ENCODE data around the gene ABTB2.

Gene ABTB2

GRCh38 chr11:34155057-34155756 is 202.6 kb downstream of the ABTB2 start:
- ATAC-seq (no peak), DNase-seq (no peak)
- no peaks in the 10 kb centered on the region for H3K9me3 Mint-ChIP-seq
- peaks cover 9% of the 10 kb centered on the region for H3K36me3 Mint-ChIP-seq (ENCODE audit: low read depth)
- H3K4me1 Mint-ChIP-seq = peaks cover 30% of the 10 kb centered on the region
- no peaks in the 10 kb centered on the region for H3K27me3 Mint-ChIP-seq
- no peak overlapping the region for H3K27ac Mint-ChIP-seq
- no peak overlapping the region for H3K4me3 Mint-ChIP-seq

GRCh38 chr11:34154059-34154875 is 203.5 kb downstream of the ABTB2 start:
- Mint-ChIP-seq H3K36me3 (ENCODE audit: low read depth) (peaks cover 8% of the 10 kb centered on the region), H3K27me3 (no peaks in the 10 kb centered on the region), H3K4me3 (no peak overlapping the region), H3K9me3 (no peaks in the 10 kb centered on the region), H3K27ac (no peak overlapping the region), H3K4me1 (peaks cover 23% of the 10 kb centered on the region)
- ATAC-seq (no peak), DNase-seq (no peak)

- H3K27me3 Mint-ChIP-seq = no peaks in the 10 kb centered on the region
- H3K4me1 Mint-ChIP-seq = peaks cover 10% of the 10 kb centered on the region
- no peak for DNase-seq
- ATAC-seq = no peak
- H3K9me3 Mint-ChIP-seq = no peaks in the 10 kb centered on the region
- H3K36me3 Mint-ChIP-seq (ENCODE audit: low read depth) = peaks cover 15% of the 10 kb centered on the region
- H3K27ac Mint-ChIP-seq = no peak overlapping the region
- H3K4me3 Mint-ChIP-seq = no peak overlapping the region
These were observed 205.6 kb downstream of the ABTB2 start for GRCh38 chr11:34151916-34152845.

- peaks cover 22% of the 10 kb centered on the region for H3K36me3 Mint-ChIP-seq (ENCODE audit: low read depth)
- no peaks in the 10 kb centered on the region for H3K27me3 Mint-ChIP-seq
- no peaks in the 10 kb centered on the region for H3K9me3 Mint-ChIP-seq
- no peak for DNase-seq
- no peak overlapping the region for H3K27ac Mint-ChIP-seq
- H3K4me3 Mint-ChIP-seq = no peak overlapping the region
- no peak for ATAC-seq
- peaks cover 10% of the 10 kb centered on the region for H3K4me1 Mint-ChIP-seq
These were observed 206.6 kb downstream of the ABTB2 start for GRCh38 chr11:34151166-34151565.

- Mint-ChIP-seq H3K27ac (no peak overlapping the region), H3K4me3 (no peak overlapping the region), H3K27me3 (no peaks in the 10 kb centered on the region), H3K9me3 (no peaks in the 10 kb centered on the region), H3K36me3 (ENCODE audit: low read depth) (peaks cover 27% of the 10 kb centered on the region), H3K4me1 (peaks cover 10% of the 10 kb centered on the region)
- no peak for DNase-seq
- no peak for ATAC-seq
These were observed 207.2 kb downstream of the ABTB2 start for GRCh38 chr11:34150494-34151151.

GRCh38 chr11:34149786-34150185 is 208.0 kb downstream of the ABTB2 start:
- H3K4me1 Mint-ChIP-seq = peaks cover 8% of the 10 kb centered on the region
- no peak for ATAC-seq
- no peaks in the 10 kb centered on the region for H3K27me3 Mint-ChIP-seq
- H3K27ac Mint-ChIP-seq = no peak overlapping the region
- no peaks in the 10 kb centered on the region for H3K9me3 Mint-ChIP-seq
- DNase-seq = no peak
- no peak overlapping the region for H3K4me3 Mint-ChIP-seq
- peaks cover 33% of the 10 kb centered on the region for H3K36me3 Mint-ChIP-seq (ENCODE audit: low read depth)

- H3K27me3 Mint-ChIP-seq = no peaks in the 10 kb centered on the region
- H3K27ac Mint-ChIP-seq = no peak overlapping the region
- DNase-seq = no peak
- H3K36me3 Mint-ChIP-seq (ENCODE audit: low read depth) = peaks cover 37% of the 10 kb centered on the region
- ATAC-seq = no peak
- H3K4me3 Mint-ChIP-seq = no peak overlapping the region
- peaks cover 4% of the 10 kb centered on the region for H3K4me1 Mint-ChIP-seq
- no peaks in the 10 kb centered on the region for H3K9me3 Mint-ChIP-seq
These were observed 208.5 kb downstream of the ABTB2 start for GRCh38 chr11:34149274-34149673.

- H3K36me3 Mint-ChIP-seq (ENCODE audit: low read depth) = peaks cover 38% of the 10 kb centered on the region
- no peak for DNase-seq
- no peaks in the 10 kb centered on the region for H3K27me3 Mint-ChIP-seq
- H3K4me1 Mint-ChIP-seq = peaks cover 3% of the 10 kb centered on the region
- no peak for ATAC-seq
- no peak overlapping the region for H3K4me3 Mint-ChIP-seq
- no peak overlapping the region for H3K27ac Mint-ChIP-seq
- H3K9me3 Mint-ChIP-seq = no peaks in the 10 kb centered on the region
These were observed 209.2 kb downstream of the ABTB2 start for GRCh38 chr11:34148504-34149165.

- peaks cover 44% of the 10 kb centered on the region for H3K36me3 Mint-ChIP-seq (ENCODE audit: low read depth)
- no peaks in the 10 kb centered on the region for H3K4me1 Mint-ChIP-seq
These were observed 210.2 kb downstream of the ABTB2 start for GRCh38 chr11:34147581-34147980.

GRCh38 chr11:34146866-34147265 is 210.9 kb downstream of the ABTB2 start:
- Mint-ChIP-seq H3K27ac (no peak overlapping the region), H3K9me3 (no peaks in the 10 kb centered on the region), H3K4me3 (no peak overlapping the region), H3K27me3 (no peaks in the 10 kb centered on the region), H3K4me1 (no peaks in the 10 kb centered on the region), H3K36me3 (ENCODE audit: low read depth) (peaks cover 50% of the 10 kb centered on the region)
- DNase-seq (no peak), ATAC-seq (no peak)

More at GRCh38 chr11:34147581-34147980, 210.2 kb downstream of the ABTB2 start:
- Mint-ChIP-seq H3K4me3 (no peak overlapping the region), H3K27me3 (no peaks in the 10 kb centered on the region), H3K27ac (no peak overlapping the region), H3K9me3 (no peaks in the 10 kb centered on the region)
- ATAC-seq = no peak
- DNase-seq = no peak

- H3K9me3 Mint-ChIP-seq = no peaks in the 10 kb centered on the region
- ATAC-seq (no peak), DNase-seq (no peak)
- H3K36me3 Mint-ChIP-seq (ENCODE audit: low read depth) = peaks cover 55% of the 10 kb centered on the region
- H3K27me3 Mint-ChIP-seq = no peaks in the 10 kb centered on the region
- H3K4me3 Mint-ChIP-seq = no peak overlapping the region
- H3K4me1 Mint-ChIP-seq = no peaks in the 10 kb centered on the region
- no peak overlapping the region for H3K27ac Mint-ChIP-seq
These were observed 211.4 kb downstream of the ABTB2 start for GRCh38 chr11:34146411-34146810.

GRCh38 chr11:34145847-34146381 is 211.9 kb downstream of the ABTB2 start:
- Mint-ChIP-seq H3K27me3 (no peaks in the 10 kb centered on the region), H3K27ac (no peak overlapping the region), H3K4me1 (no peaks in the 10 kb centered on the region), H3K36me3 (ENCODE audit: low read depth) (peaks cover 59% of the 10 kb centered on the region), H3K4me3 (no peak overlapping the region), H3K9me3 (no peaks in the 10 kb centered on the region)
- DNase-seq (no peak), ATAC-seq (no peak)

GRCh38 chr11:34145073-34145472 is 212.7 kb downstream of the ABTB2 start:
- Mint-ChIP-seq H3K4me3 (no peak overlapping the region), H3K9me3 (no peaks in the 10 kb centered on the region), H3K4me1 (no peaks in the 10 kb centered on the region), H3K27me3 (no peaks in the 10 kb centered on the region), H3K36me3 (ENCODE audit: low read depth) (peaks cover 65% of the 10 kb centered on the region), H3K27ac (no peak overlapping the region)
- ATAC-seq = no peak
- no peak for DNase-seq
